ENCODE data around the gene CSF1R. TPM values are rescaled to one million over a fixed set of nuclear protein-coding genes. Genes with fewer than 3 reads are reported as not detected.

CSF1R gene
- total RNA-seq, 1 donor from 2014 or later = not detected

DNA sequence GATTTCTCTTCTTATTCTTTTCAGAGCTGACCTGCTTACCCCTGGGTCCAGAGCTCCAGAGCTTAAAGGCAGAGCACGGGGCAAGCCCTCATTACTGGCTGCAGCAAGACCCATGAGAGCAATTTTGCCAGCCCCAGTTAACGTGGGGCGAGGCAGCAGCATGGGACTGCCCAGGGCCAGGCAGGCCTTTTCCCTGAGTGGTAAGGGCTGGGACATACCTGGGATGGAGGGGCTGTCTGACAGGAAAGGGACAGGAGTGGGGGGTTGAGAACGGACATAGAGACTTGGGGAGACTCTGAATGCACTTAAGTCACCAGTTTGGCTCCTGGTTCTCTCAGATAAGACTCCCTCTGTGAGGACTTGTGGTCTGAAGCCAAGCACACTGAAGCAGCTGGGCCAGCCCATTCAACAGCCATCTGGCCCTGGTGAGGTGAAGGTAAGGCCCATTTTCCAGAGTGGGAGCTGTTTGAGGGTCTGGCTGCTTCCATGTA is 59.6 kb downstream of the CSF1R start:
- DNase-seq (ENCODE audit: low read depth, low spot score) = no peak

DNA sequence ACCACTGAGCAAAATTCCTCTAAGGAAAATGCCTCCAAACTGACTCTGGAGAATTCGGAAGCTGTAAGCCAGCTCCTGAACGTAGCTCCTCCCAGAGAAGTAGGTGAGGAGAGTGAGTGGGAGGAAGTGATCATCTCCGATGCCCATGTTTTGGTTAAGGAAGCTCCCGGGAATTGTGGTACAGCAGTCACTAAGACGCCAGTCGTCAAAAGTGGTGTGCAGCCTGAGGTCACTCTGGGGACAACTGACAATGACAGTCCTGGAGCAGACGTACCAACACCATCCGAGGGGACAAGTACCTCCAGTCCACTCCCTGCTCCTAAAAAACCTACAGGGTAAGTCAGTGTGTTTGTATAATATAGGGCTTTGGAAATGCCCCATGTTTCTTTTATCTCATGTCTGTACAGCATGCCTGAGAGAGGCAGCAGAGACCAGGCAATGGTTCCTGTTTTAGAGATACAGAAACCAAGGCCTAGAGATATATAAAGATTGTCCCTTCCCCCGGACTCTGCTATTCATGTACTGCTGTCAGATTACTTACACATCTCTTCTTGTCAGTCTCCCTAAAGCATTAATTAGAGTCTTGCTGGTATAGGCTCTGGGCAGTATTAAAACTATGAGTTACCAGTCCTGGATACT is 61.9 kb downstream of the CSF1R start:
- no peak for DNase-seq (ENCODE audit: low read depth, low spot score)

DNA sequence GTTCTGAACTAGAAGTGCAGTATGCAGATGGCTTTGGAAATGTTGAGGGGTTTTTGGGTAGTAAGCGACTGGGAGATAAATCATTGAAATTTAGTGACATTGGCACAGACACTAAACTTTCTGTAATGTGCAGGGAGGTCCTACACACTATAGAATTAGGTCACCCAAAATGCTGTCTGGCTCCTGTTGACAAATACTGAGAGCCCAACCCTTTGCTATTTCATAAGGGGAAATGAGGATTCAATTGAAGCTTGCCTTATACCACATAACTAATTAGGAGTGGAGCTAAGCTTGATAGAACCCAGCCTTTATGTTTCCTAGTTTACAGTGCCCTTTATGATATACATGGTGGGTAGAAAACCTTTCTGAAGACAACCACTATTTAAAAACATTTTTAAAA is 63.2 kb downstream of the CSF1R start:
- DNase-seq (ENCODE audit: low read depth, low spot score) = no peak

DNA sequence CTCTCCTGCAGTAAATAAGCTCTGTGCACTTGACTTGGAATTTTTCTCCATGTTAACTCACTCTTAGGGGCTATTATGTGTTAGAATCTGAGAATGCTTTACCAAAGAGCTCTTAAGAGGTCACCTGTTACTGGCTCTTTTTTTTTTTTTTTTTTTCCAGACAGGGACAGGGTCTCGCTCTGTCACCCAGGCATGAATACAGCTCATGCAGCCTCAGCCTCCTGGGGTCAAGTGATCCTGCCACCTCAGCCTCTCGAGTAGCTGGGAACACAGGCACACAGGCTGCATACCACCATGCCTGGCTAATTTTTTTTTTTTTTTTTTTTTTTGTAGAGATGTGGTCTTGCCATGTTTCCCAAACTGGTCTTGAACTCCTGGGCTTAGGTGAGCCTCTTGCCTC is 63.7 kb downstream of the CSF1R start:
- DNase-seq (ENCODE audit: low read depth, low spot score) = no peak

DNA sequence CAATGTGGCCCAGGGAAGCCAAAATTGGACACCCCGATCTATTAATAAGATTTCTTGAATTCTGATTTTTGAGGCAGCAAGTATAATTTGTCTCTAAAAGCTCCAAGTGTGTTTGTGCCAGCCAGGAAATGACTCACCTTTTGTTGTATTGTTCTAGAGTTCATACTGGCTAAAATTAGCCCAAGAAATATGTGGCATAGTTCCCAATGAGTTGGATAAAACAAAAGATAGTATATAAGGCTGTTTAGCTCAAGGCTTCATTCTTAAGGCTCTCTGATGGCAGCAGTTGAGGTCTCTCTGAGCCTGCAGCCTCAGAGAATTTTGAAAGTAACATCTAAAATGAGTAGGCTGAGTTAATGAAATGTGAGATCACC is 64.2 kb downstream of the CSF1R start:
- DNase-seq (ENCODE audit: low read depth, low spot score) = peak; percentile 91

DNA sequence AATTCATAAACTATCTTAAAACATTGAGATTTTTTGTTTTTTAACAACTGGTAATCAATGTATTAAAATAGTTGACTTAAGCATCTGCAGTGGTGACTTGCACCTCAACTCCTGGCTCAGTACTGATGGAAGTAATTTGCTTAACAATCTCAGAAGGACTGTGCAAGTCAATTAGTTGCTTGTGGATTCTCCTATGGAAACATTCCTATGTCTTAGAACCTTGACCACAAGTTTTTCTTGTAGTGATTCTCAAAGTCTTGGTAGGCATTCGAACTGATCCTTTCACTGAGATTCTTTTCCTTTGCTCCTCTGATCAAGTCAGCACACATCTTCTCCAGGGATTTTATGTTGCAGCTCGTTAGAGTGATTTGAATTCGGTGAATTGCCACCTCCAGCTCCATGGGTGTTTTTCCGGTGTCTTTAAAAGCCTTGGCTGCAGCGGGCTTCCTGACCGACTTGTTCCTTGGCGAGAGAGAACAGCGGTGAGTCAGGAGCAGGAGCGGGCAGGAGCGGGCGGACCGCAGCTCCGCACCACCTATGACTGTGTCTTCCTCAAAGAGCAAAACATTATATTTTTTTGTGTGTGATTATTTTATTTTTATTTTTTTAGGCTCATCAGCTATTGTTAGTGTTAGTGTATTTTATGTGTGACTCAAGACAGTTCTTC is 64.7 kb downstream of the CSF1R start:
- peak; percentile 63 for DNase-seq (ENCODE audit: low read depth, low spot score)

DNA sequence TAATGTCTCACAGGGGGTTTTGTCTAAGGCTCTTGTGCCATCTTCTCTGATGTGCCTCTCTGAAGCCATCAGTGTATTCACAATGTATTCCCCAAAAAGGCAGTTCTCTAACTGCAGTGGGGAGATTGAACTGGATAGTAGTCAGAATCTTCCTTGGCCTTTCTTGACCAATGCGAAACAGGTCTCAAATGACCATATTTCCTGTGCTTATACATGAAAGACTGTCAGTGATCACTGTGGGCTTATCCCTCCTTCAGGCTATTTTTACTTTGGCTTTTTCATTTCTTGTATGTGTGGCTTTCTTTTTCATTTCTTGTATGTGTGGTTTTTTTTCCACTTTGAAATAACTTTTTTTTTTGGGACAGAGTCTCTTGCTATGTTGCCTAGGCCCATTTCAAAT is 66.1 kb downstream of the CSF1R start:
- DNase-seq (ENCODE audit: low read depth, low spot score) = no peak

DNA sequence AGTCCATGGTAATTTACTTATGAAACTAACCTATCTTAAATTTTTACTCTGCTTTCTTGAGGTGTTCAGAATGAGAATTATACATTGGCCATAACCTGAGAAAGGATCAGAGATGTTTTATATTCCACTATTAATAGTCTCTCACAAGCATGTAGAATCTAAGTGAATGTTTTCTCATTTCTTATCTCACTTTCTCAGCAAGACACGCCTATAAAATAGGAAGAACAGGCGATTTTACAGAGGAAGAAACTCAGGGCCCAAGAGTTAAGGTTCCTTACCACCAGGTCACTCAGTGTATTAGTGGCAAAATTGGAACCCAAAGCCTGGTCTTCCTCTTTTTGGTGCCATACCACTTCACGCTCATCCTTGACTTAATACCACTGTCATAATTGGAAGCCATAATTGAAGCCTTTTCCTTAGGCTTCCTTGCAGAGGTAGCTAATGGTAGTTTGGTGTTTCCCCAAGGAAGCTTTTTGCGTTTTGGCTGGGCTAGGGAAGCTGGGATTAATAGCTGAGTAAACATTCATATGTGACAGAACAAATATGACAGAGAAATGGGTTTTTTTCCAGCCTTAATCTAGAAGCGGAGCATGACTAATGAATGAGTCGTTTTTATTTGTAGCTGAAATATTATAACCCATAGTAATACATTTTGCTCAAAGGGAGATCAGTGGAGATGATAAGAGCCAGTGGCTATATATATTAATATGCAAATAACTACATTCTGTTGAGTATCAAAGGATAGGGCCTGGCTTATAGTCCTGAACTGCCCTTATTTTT is 68.9 kb downstream of the CSF1R start:
- DNase-seq (ENCODE audit: low read depth, low spot score) = no peak

DNA sequence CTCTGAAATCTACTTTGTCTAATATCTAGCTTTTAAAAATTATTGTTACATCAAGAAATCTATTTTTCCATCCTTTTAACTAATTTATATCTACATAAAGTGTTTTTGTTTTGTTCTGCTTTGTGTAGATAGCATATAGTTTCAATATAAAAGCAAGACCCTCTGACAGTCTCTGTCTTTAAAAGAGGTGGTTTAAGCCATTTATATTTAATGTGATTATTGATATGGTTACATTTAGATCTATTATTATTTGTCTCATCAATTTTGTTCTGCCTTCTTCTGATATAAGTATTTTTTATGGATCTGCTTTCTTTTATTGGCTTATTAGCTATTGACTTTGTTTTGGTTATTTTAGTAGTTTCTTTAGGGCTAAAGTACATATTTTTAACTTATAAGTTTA is 69.8 kb downstream of the CSF1R start:
- DNase-seq (ENCODE audit: low read depth, low spot score) = no peak

DNA sequence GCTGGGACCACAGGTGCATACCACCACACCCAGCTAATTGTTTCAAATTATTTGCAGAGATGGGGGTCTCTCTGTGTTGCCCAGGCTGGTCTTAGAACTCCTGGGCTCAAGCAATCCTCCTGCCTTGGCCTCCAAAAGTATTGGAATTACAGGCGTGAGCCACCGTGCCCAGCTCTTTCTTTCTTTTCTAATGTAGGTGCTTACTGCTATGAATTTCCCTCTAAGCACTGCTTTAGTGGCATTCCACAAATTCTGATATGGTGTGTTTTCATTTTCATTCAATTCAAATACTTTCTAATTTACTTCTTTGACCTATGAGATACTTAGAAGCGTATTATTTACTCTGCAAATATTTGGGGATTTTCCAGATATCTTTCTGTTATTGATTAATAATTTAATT is 70.9 kb downstream of the CSF1R start:
- DNase-seq (ENCODE audit: low read depth, low spot score) = no peak

DNA sequence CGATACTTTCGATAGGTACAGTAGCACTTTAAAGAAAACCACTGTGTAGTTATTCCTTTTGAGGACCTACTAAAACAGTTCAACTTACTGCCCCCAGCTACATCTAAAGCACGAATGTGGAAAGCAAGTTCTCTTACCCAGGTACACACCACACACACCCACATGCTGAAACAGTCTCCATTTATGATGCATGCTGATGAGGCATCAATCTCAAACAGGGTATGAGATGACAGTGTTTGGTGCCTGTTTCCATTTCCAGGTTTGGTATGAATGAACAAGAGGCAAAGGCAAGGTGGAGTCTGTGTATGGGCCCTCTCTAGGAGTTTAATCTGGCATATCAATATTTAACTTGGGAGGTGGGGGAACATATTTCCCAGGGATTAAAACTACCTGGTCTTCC is 71.9 kb downstream of the CSF1R start:
- no peak for DNase-seq (ENCODE audit: low read depth, low spot score)

DNA sequence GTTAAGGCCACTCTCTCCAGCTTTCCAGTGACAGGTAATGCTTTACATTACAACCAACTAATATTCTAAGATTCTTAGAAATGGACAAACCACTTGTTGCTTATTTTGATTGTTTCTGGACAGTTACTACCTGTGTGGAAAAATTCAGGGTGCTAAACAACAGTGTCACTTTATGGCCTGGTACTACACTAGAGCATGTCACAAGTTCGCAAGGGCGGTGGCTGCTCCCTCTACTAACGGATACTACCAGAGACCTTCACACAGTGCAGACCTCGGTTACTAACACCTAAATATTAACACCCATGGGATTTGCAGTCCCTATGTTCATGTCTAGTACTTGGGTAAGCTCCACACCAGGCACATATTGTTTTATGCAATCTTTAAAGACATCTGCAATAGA is 72.4 kb downstream of the CSF1R start:
- no peak for DNase-seq (ENCODE audit: low read depth, low spot score)

DNA sequence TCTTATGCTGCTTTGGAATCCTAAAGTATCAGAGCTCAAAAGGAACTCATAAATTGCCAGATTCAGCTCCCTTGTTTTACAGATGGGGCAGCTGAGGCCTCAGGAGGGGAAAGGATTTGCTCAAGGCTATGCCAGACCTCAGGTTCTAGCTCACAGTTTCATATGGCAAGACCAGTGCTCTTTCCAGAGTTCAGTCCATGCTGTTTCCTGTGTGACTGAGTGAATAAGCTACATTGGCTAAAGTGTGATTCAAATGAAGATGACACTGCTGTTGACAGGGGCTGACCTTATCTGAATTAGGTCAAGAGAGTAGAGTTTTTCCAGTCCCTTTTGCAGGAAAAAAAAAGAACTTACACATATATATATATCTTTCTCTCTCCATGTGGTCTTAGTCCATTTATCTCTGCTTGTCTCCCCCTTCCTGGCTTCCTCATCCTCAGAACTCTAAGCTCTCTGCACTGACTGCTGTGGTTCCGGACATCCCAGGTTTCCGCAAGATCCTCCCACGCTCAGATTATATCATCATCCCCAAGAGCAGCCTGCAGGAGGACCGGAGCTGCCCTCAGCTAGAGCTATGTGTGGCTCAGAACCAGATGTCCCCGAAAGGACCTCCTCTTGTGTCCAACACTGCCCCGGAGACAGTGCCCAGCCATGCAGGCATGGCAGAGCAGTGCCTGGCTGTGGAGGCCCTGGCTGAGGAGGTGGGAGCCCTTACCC is 76.5 kb downstream of the CSF1R start:
- DNase-seq (ENCODE audit: low read depth, low spot score) = no peak

DNA sequence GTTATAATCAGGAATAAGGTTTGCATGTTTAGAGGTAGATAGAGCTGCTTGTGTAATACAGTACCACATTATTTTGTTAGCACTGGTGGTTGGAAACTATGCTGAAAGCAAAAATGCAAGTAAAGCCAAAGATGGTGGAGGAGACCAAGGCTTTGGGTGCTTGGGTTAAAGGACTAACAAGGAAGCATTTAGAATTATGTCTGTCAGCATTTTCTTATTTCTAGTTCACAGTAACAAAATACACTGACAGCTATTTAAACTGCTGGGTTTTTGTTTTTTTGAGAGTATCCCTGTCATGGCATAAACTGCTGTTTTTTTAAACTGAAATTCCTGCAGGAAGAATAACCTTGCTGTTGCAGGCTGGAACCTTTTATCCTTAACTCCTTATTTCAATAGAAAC is 79.3 kb downstream of the CSF1R start:
- no peak for DNase-seq (ENCODE audit: low read depth, low spot score)

DNA sequence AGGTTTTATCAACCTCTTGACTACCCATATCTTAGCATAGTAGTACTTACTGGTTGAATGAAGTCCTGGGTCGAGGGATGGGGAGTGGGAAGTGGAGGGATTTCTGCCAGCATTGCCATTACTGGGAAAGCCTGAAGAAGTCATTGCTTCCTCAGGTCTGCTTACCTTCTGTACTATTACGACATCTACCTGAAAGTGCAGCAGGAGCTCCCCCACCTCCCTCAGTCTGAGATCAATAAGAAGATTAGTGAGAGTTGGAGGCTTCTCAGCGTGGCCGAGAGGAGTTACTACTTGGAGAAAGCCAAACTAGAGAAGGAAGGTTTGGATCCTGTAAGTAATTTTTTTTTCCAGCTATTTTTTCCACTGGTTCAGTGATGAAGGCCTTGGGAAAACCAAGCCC is 80.0 kb downstream of the CSF1R start:
- no peak for DNase-seq (ENCODE audit: low read depth, low spot score)

Other genes starting within 250 kb of the CSF1R start
- gene PDE6A, start 141.8 kb downstream of the CSF1R start, total RNA-seq = not detected in 2 replicates
- 19.8 and 25.1 TPM in 2 replicates for gene SLC26A2, start 125.8 kb downstream of the CSF1R start, total RNA-seq
- gene TIGD6, start 85.9 kb downstream of the CSF1R start, total RNA-seq = 5.0 and 5.6 TPM in 2 replicates
- 25.4 and 29.2 TPM in 2 replicates for gene HMGXB3, start 85.8 kb downstream of the CSF1R start, total RNA-seq
- 0.07 and 0.14 TPM in 2 replicates for gene PDGFRB, start 69.3 kb upstream of the CSF1R start, total RNA-seq
- not detected in 2 replicates for gene CDX1, start 80.2 kb upstream of the CSF1R start, total RNA-seq
- not detected in 2 replicates for gene SLC6A7, start 103.5 kb upstream of the CSF1R start, total RNA-seq
- not detected in 2 replicates for gene CAMK2A, start 203.2 kb upstream of the CSF1R start, total RNA-seq
- gene ARSI, start 216.4 kb upstream of the CSF1R start, total RNA-seq = 0.04 TPM in 1 of 2 replicates, not detected in the other